GM19397 (cell line): ENCODE data around the gene ETV5.

Experiments
- ATAC-seq: cut with Tn5 transposase; IDR thresholded peaks from one replicate; pipeline ENCODE4 v1.9.1; 2021; ENCODE audit warnings: mild to moderate bottlenecking, moderate library complexity; ENCODE audit not compliant: unreplicated experiment

Gene ETV5

GRCh38 chr3:186108941-186109865 lies at the start of gene ETV5:
TSS of gene ETV5 (minus strand) at chr3:186109089. CDS start at chr3:186105868, 3,221 bp downstream.
- ATAC-seq: peak; percentile 96

GRCh38 chr3:186154641-186155040 lies 45.8 kb upstream of the ETV5 start:
- ATAC-seq: no peak

- peak; percentile 79 for ATAC-seq
Observed at GRCh38 chr3:186152889-186153292, 44.0 kb upstream of the ETV5 start.

GRCh38 chr3:186152361-186152798 lies 43.5 kb upstream of the ETV5 start:
- peak; percentile 19 for ATAC-seq

- ATAC-seq: no peak
Observed at GRCh38 chr3:186151077-186151971, 42.4 kb upstream of the ETV5 start.

- no peak for ATAC-seq
Observed at GRCh38 chr3:186150041-186150830, 41.3 kb upstream of the ETV5 start.

GRCh38 chr3:186149319-186149960 lies 40.6 kb upstream of the ETV5 start:
- ATAC-seq: no peak

- no peak for ATAC-seq
Observed at GRCh38 chr3:186144257-186144656, 35.4 kb upstream of the ETV5 start.

- ATAC-seq: no peak
Observed at GRCh38 chr3:186143250-186143649, 34.4 kb upstream of the ETV5 start.

- ATAC-seq: no peak
Observed at GRCh38 chr3:186142393-186142932, 33.6 kb upstream of the ETV5 start.

GRCh38 chr3:186141790-186142189 lies 32.9 kb upstream of the ETV5 start:
- ATAC-seq: no peak

- no peak for ATAC-seq
Observed at GRCh38 chr3:186138272-186138981, 29.5 kb upstream of the ETV5 start.

GRCh38 chr3:186137051-186137685 lies 28.3 kb upstream of the ETV5 start:
- no peak for ATAC-seq

GRCh38 chr3:186133980-186134379 lies 25.1 kb upstream of the ETV5 start:
- no peak for ATAC-seq

GRCh38 chr3:186132487-186132886 lies 23.6 kb upstream of the ETV5 start:
- no peak for ATAC-seq

- ATAC-seq: no peak
Observed at GRCh38 chr3:186129206-186129605, 20.3 kb upstream of the ETV5 start.

- no peak for ATAC-seq
Observed at GRCh38 chr3:186128158-186128557, 19.3 kb upstream of the ETV5 start.

GRCh38 chr3:186127463-186127862 lies 18.6 kb upstream of the ETV5 start:
- ATAC-seq: no peak

GRCh38 chr3:186125118-186125517 lies 16.2 kb upstream of the ETV5 start:
- ATAC-seq: no peak
